GM13977 (cell line): ENCODE results near the gene TTC19.

Source experiments
- DNase-seq: peaks from one replicate; pipeline ENCODE4 v3.0.0; 2012; ENCODE audit warnings: low spot score
- in situ Hi-C: fragments of 300-500 bp; cut with MboI; formaldehyde crosslinking; loops from one replicate; pipeline ENCODE4 v1.12.0; 2022; ENCODE audit warnings: low sequenced_read_pairs, low pct_unique_long_range_greater_than_20kb, mixed read lengths, inconsistent platforms; ENCODE audit not compliant: unreplicated experiment
- TF ChIP-seq, protein P1 (sequence below): IDR thresholded peaks from 2 replicates; pipeline ENCODE4 v1.5.1; 2012; ENCODE audit warnings: mild to moderate bottlenecking, control low read depth; ENCODE audit not compliant: insufficient read depth; ENCODE audit errors: extremely low read depth, missing control alignments

Gene TTC19

DNA sequence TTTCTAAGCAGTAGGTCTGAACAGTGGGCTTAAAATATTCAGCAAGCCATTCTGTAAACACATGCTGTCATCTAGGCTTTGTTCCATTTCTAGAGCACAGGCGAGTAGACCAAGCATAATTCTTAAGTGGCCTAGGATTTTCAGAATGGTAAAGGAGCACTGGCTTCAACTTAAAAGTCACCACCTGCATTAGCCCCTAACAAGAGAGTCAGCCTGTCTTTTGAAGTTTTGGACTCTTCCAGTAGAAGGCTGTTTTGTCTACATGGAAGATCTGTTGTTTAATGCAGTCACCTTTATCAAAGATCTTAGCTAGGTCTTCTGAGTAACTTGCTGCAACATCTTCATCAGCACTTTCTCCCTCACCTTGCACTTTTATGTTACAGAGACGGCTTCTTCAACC, 36.6 kb downstream of the TTC19 start:
- in situ Hi-C loops = no loop called here
- TF ChIP-seq, protein P1, sequence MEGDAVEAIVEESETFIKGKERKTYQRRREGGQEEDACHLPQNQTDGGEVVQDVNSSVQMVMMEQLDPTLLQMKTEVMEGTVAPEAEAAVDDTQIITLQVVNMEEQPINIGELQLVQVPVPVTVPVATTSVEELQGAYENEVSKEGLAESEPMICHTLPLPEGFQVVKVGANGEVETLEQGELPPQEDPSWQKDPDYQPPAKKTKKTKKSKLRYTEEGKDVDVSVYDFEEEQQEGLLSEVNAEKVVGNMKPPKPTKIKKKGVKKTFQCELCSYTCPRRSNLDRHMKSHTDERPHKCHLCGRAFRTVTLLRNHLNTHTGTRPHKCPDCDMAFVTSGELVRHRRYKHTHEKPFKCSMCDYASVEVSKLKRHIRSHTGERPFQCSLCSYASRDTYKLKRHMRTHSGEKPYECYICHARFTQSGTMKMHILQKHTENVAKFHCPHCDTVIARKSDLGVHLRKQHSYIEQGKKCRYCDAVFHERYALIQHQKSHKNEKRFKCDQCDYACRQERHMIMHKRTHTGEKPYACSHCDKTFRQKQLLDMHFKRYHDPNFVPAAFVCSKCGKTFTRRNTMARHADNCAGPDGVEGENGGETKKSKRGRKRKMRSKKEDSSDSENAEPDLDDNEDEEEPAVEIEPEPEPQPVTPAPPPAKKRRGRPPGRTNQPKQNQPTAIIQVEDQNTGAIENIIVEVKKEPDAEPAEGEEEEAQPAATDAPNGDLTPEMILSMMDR = no peak
- no peak for DNase-seq

- TF ChIP-seq, protein P1 = no peak
- in situ Hi-C loops = no loop called here
- DNase-seq = no peak
Observed at GRCh38 chr17:16037636-16038035, 38.0 kb downstream of the TTC19 start.

GRCh38 chr17:16040710-16041251, 41.2 kb downstream of the TTC19 start:
- DNase-seq = no peak
- in situ Hi-C loops = no loop called here
- TF ChIP-seq, protein P1 = no peak

DNA sequence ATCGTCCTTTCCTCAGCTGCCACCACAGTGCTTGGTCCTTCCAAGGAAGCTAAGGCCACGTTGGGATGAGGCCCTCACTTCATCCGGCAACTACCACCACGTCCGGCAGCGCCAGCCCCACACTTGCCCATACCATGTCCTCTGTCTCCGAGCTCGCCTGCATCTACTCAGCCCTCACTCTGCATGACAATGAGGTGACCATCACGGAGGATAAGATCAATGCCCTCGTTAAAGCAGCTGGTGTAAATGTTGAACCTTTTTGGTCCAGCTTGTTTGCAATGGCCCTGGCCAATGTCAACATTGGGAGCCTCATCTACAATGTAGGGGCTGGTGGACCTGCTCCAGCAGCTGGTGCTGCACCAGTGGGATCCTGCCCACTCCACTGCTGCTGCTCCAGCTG, 44.9 kb downstream of the TTC19 start:
- DNase-seq = no peak
- in situ Hi-C loops = no loop called here
- TF ChIP-seq, protein P1 = no peak

GRCh38 chr17:16046966-16047365, 47.3 kb downstream of the TTC19 start:
- in situ Hi-C loops = no loop called here
- DNase-seq = no peak
- TF ChIP-seq, protein P1 = no peak

DNA sequence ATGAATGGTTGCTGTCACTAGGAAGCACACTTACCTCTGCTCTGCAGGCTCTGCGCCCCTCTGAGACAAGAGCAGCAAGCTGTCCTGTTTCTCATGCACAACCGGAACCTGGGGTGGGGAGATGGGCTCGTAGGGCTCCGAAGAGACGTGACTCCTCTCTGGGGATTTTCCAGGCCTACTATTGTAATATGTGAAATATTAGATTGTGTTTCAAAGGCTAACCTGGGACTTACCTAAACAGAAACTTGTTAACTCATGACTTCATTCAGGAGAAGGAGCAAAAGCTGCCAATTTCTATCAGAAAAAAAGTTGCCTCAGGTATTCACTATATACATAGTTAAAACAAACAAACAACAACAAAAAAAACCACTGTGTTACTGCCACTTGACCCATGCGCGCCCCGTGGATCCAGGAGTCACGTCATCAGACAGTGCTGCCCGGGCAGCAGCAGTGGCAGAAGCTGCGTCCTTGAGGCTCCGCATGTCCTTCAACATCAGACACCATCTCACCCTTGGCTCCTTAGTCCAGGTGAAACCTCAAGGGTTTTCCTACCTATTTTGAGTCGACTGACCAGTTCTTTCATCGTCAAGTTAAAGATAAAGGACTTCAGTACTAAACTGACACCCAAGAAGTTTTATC, 49.3 kb downstream of the TTC19 start:
- no peak for DNase-seq
- in situ Hi-C loops = no loop called here
- TF ChIP-seq, protein P1 = no peak
